G401.6 (cell line): ENCODE data around the gene NFASC.

Experiments used
- FAIRE-seq: peaks from 2 replicates; lab custom pipeline; 2012; peaks lifted over from hg19 to GRCh38; lab: Jason Lieb, UNC

NFASC gene

GRCh38 chr1:204859861-204860267, 10.8 kb upstream of the NFASC start:
- FAIRE-seq, result no peak

GRCh38 chr1:204863024-204863423, 7.6 kb upstream of the NFASC start:
- FAIRE-seq, result no peak

GRCh38 chr1:204863730-204864129, 6.9 kb upstream of the NFASC start:
- FAIRE-seq, result no peak

GRCh38 chr1:204866051-204866596, 4.5 kb upstream of the NFASC start:
- no peak for FAIRE-seq

- no peak for FAIRE-seq
Observed at GRCh38 chr1:204867203-204867602, 3.5 kb upstream of the NFASC start.

GRCh38 chr1:204867666-204868339, 2.9 kb upstream of the NFASC start:
- no peak for FAIRE-seq

- no peak for FAIRE-seq
Observed at GRCh38 chr1:204868340-204868700, 2.3 kb upstream of the NFASC start.

GRCh38 chr1:204869097-204869496, 1.6 kb upstream of the NFASC start:
- FAIRE-seq, result no peak

GRCh38 chr1:204871405-204872037, 859 bp downstream of the NFASC start:
- FAIRE-seq, result no peak

GRCh38 chr1:204872262-204872881, 1.7 kb downstream of the NFASC start:
- FAIRE-seq, result no peak

- no peak for FAIRE-seq
Observed at GRCh38 chr1:204873176-204873575, 2.5 kb downstream of the NFASC start.

GRCh38 chr1:204873714-204874113, 3.1 kb downstream of the NFASC start:
- FAIRE-seq, result no peak

GRCh38 chr1:204874274-204874673, 3.6 kb downstream of the NFASC start:
- FAIRE-seq, result no peak

- FAIRE-seq, result no peak
Observed at GRCh38 chr1:204875255-204875654, 4.6 kb downstream of the NFASC start.

- FAIRE-seq, result no peak
Observed at GRCh38 chr1:204878621-204879234, 8.1 kb downstream of the NFASC start.

GRCh38 chr1:204879351-204879750, 8.7 kb downstream of the NFASC start:
- FAIRE-seq, result no peak

- FAIRE-seq, result no peak
Observed at GRCh38 chr1:204880906-204881305, 10.2 kb downstream of the NFASC start.

- no peak for FAIRE-seq
Observed at GRCh38 chr1:204882479-204882878, 11.8 kb downstream of the NFASC start.

GRCh38 chr1:204883405-204883804, 12.7 kb downstream of the NFASC start:
- no peak for FAIRE-seq

GRCh38 chr1:204885288-204885711, 14.6 kb downstream of the NFASC start:
- no peak for FAIRE-seq

- no peak for FAIRE-seq
Observed at GRCh38 chr1:204885790-204886189, 15.1 kb downstream of the NFASC start.

GRCh38 chr1:204887846-204888245, 17.2 kb downstream of the NFASC start:
- no peak for FAIRE-seq

GRCh38 chr1:204888294-204888693, 17.6 kb downstream of the NFASC start:
- no peak for FAIRE-seq
